Neural progenitor cell (in vitro differentiated cells): ENCODE measurements around the gene C9. TPM values are rescaled to one million over a fixed set of nuclear protein-coding genes. Genes with fewer than 3 reads are reported as not detected.
"Not testable (repeated sequence)": the region's sequence is repeated elsewhere in the genome, so short reads cannot be mapped to it uniquely, and the experiment has no call there.

Experiments used
- DNase-seq: peaks from one replicate; pipeline ENCODE4 v3.0.0-alpha.2; 2016; ENCODE audit warnings: low spot score
- H2AFZ ChIP-seq: fragments of 200-600 bp; sonication (generic); replicated peaks from 2 replicates; pipeline ENCODE4 v1.6.1; 2016; ENCODE audit warnings: antibody characterized with exemption
- H3F3A ChIP-seq: fragments of 200-600 bp; sonication (generic); 2 replicates; pipeline ENCODE4 v1.6.1; 2016; ENCODE audit warnings: antibody characterized with exemption, low read depth
- H3K27ac ChIP-seq: fragments of 200-600 bp; sonication (generic); 2 replicates; pipeline ENCODE4 v1.5.1; 2016; ENCODE audit warnings: mild to moderate bottlenecking
- H3K27me3 ChIP-seq: fragments of 200-600 bp; sonication (generic); 2 replicates; pipeline ENCODE4 v1.6.1; 2016; ENCODE audit warnings: mild to moderate bottlenecking, moderate library complexity
- H3K36me3 ChIP-seq: fragments of 200-600 bp; sonication (generic); 2 replicates; pipeline ENCODE4 v1.5.1; 2016
- H3K4me1 ChIP-seq: fragments of 200-600 bp; sonication (generic); 2 replicates; pipeline ENCODE4 v1.6.1; 2016; ENCODE audit warnings: mixed run types
- H3K4me2 ChIP-seq: fragments of 200-600 bp; sonication (generic); 2 replicates; pipeline ENCODE4 v1.6.1; 2016
- H3K4me3 ChIP-seq: fragments of 200-600 bp; sonication (generic); 2 replicates; pipeline ENCODE4 v1.5.1; 2016
- H3K79me2 ChIP-seq: fragments of 200-600 bp; sonication (generic); 2 replicates; pipeline ENCODE4 v1.6.1; 2016; ENCODE audit warnings: low read depth
- H3K9ac ChIP-seq: fragments of 200-600 bp; sonication (generic); 2 replicates; pipeline ENCODE4 v1.6.1; 2016
- H3K9me3 ChIP-seq: fragments of 200-600 bp; sonication (generic); 2 replicates; pipeline ENCODE4 v1.5.1; 2016; ENCODE audit warnings: low read depth
- H4K20me1 ChIP-seq: fragments of 200-600 bp; sonication (generic); 2 replicates; pipeline ENCODE4 v1.6.1; 2016; ENCODE audit warnings: low read depth
- H3K27ac Mint-ChIP-seq: 3 replicates; pipeline ENCODE4 v1.8.0; 2021; ENCODE audit warnings: mixed read lengths
- H3K27me3 Mint-ChIP-seq: 2 replicates; pipeline ENCODE4 v1.8.0; 2022; ENCODE audit warnings: low read depth, mild to moderate bottlenecking, inconsistent platforms, moderate library complexity, mixed read lengths; ENCODE audit not compliant: insufficient read depth
- H3K36me3 Mint-ChIP-seq: 3 replicates; pipeline ENCODE4 v1.8.0; 2021; ENCODE audit warnings: mixed read lengths
- H3K4me1 Mint-ChIP-seq: 3 replicates; pipeline ENCODE4 v1.8.0; 2021; ENCODE audit warnings: mixed read lengths
- H3K4me3 Mint-ChIP-seq: 3 replicates; pipeline ENCODE4 v1.8.0; 2021; ENCODE audit warnings: mild to moderate bottlenecking, moderate library complexity, mixed read lengths
- H3K9me3 Mint-ChIP-seq: 3 replicates; pipeline ENCODE4 v1.8.0; 2020; ENCODE audit warnings: mixed read lengths
- CTCF ChIP-seq: fragments of 200-600 bp; sonication (generic); IDR thresholded peaks from 2 replicates; pipeline ENCODE4 v1.5.1; 2017; ENCODE audit warnings: antibody characterized with exemption, mild to moderate bottlenecking
- EZH2 ChIP-seq: fragments of 200-600 bp; sonication (generic); IDR thresholded peaks from 2 replicates; pipeline ENCODE4 v1.6.1; 2017; ENCODE audit warnings: antibody characterized with exemption, mild to moderate bottlenecking, moderate library complexity
- EZH2phosphoT487 ChIP-seq: fragments of 200-600 bp; sonication (generic); IDR thresholded peaks from 2 replicates; pipeline ENCODE4 v1.6.1; 2017; ENCODE audit warnings: antibody characterized with exemption
- total RNA-seq: library from RNA; depleted of rRNA; stranded (reverse); fragments of >200 nt; gene quantifications from 2 replicates; pipeline ENCODE4 v1.2.3, GENCODE V29; 2015; ENCODE audit warnings: low replicate concordance

C9 gene
- total RNA-seq, 1 donor from 2014 or later, result not detected

DNA sequence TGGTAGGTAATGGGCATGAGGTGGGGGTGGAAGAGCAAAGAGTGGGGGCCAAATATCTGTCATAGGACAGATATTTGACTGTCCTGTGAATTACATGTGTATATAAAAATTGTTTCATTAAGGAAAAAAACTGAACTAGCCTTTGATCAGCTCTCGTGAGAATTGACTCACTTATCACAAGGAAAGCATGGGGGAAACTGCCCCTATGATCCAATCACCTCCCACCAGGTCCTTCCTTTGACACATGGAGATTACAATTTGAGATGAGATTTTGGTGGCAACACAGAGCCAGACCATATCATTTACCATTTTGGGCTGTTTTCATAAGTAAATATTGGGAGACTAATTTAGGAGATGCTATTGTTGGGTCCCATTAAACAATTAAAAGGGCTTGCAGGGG is 81.7 kb downstream of the C9 start:
- no peak overlapping the region for H3K9ac ChIP-seq
- no peaks in the 10 kb centered on the region for H4K20me1 ChIP-seq
- H3F3A ChIP-seq, result no peaks in the 10 kb centered on the region
- H3K27ac ChIP-seq, result no peak overlapping the region
- Mint-ChIP-seq H3K4me1 (no peaks in the 10 kb centered on the region), H3K9me3 (peaks cover 10% of the 10 kb centered on the region), H3K27me3 (peaks cover 2% of the 10 kb centered on the region), H3K27ac (no peak overlapping the region), H3K36me3 (no peaks in the 10 kb centered on the region), H3K4me3 (no peak overlapping the region)
- TF ChIP-seq EZH2 (no peak), EZH2phosphoT487 (no peak), CTCF (no peak)
- DNase-seq, result no peak
- H3K9me3 ChIP-seq, result no peaks in the 10 kb centered on the region
- no peaks in the 10 kb centered on the region for H3K4me1 ChIP-seq
- no peak overlapping the region for H2AFZ ChIP-seq
- H3K27me3 ChIP-seq, result no peaks in the 10 kb centered on the region
- H3K79me2 ChIP-seq, result no peaks in the 10 kb centered on the region
- H3K4me2 ChIP-seq, result no peak overlapping the region
- no peak overlapping the region for H3K4me3 ChIP-seq
- H3K36me3 ChIP-seq, result no peaks in the 10 kb centered on the region

DNA sequence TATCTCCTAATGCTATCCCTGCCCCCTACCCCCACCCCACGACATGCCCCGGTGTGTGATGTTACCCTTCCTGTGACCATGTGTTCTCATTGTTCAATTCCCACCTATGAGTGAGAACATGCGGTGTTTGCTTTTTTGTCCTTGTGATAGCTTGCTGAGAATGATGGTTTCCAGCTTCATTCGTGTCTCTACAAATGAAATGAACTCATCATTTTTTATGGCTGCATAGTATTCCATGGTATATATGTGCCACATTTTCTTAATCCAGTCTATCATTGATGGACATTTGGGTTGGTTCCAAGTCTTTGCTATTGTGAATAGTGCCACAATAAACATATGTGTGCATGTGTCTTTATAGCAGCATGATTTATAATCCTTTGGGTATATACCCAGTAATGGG is 88.4 kb downstream of the C9 start:
- H3K4me1 ChIP-seq, H3K27me3 ChIP-seq, H3K36me3 Mint-ChIP-seq, H3K4me1 Mint-ChIP-seq, H3K36me3 ChIP-seq, H3K27ac ChIP-seq, H3K4me2 ChIP-seq, H3K4me3 Mint-ChIP-seq, H3K9me3 ChIP-seq, H2AFZ ChIP-seq, H4K20me1 ChIP-seq, H3K9me3 Mint-ChIP-seq, H3K9ac ChIP-seq, H3K79me2 ChIP-seq, H3K27ac Mint-ChIP-seq, H3K4me3 ChIP-seq, DNase-seq, H3K27me3 Mint-ChIP-seq, H3F3A ChIP-seq: not testable (repeated sequence)

DNA sequence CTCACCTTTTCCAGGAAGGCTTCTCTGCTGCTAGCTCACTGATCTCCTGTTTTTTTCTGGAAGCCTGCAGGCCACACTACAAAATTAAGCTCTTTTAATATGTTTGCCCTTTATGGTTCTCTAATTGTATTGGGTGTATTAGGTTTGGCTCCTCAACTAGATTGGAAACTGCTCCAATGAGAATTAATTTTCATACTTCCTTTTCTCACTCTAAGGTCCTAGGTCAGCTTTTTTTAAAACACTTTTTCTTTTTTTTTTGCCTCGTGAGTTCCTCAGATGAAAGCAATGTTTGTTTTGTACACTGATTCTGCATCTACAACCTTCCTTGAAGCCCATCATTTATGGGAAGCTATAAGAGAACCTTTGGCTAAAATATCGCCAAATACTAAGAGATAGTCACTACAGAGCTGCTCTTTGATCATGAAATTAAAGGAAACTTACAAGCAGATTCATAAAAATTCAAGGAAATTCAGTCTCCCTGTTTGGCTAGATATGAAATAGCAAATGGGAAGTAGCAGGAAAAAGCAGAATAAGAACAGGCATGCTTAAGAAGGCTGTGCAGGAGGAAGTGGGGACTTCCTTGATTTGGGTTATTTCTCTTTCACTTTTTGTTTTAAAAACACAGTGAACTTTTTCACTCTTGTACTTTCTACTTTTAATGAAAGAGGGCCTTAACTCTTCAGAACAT is 89.8 kb downstream of the C9 start:
- Histone ChIP-seq H3K27me3 (no peaks in the 10 kb centered on the region), H3K9ac (no peak overlapping the region), H3K4me1 (no peaks in the 10 kb centered on the region), H3F3A (no peaks in the 10 kb centered on the region), H3K79me2 (no peaks in the 10 kb centered on the region), H4K20me1 (no peaks in the 10 kb centered on the region), H2AFZ (no peak overlapping the region), H3K36me3 (no peaks in the 10 kb centered on the region), H3K9me3 (no peaks in the 10 kb centered on the region), H3K4me2 (no peak overlapping the region), H3K4me3 (no peak overlapping the region), H3K27ac (no peak overlapping the region)
- H3K27ac Mint-ChIP-seq, result no peak overlapping the region
- H3K36me3 Mint-ChIP-seq, result no peaks in the 10 kb centered on the region
- no peaks in the 10 kb centered on the region for H3K9me3 Mint-ChIP-seq
- no peaks in the 10 kb centered on the region for H3K4me1 Mint-ChIP-seq
- no peak for DNase-seq
- H3K27me3 Mint-ChIP-seq, result peaks cover 2% of the 10 kb centered on the region
- TF ChIP-seq EZH2, result no peak
- TF ChIP-seq EZH2phosphoT487, result no peak
- TF ChIP-seq CTCF, result no peak
- H3K4me3 Mint-ChIP-seq, result no peak overlapping the region

DNA sequence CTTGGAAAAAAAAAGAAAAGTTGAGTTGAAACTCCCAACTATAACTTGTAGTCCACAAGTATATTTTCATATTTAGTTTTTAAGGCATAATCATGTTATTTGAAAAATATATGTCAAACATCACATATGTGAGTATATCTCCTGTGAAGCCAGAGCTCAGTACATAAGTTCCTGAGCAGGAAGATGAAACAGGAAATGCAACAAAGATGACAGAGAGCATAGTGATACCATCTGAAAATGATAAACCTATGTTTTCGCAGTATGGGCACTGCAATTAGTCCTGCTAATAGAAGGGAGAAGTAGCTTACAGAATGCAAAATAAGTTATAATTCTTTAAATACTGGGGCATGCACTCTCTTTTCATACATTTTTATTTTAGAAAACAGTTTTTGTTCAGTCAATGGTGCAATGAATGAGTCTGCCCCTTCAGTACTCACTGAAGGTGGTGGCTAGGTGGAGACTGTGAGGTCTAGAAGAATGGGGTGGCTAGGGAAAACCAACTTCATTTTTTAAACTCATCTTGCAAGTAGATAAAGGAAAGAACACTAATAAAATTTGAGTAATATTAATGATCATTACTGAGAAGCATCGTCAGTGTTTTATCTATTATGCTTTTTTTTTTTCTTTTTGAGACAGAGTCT is 90.9 kb downstream of the C9 start:
- no peak overlapping the region for H3K27ac Mint-ChIP-seq
- H3K9ac ChIP-seq, result no peak overlapping the region
- no peak for DNase-seq
- H3K79me2 ChIP-seq, result no peaks in the 10 kb centered on the region
- no peaks in the 10 kb centered on the region for H3K27me3 ChIP-seq
- H3K36me3 ChIP-seq, result no peaks in the 10 kb centered on the region
- no peaks in the 10 kb centered on the region for H3K4me1 Mint-ChIP-seq
- H3K36me3 Mint-ChIP-seq, result no peaks in the 10 kb centered on the region
- no peaks in the 10 kb centered on the region for H3F3A ChIP-seq
- no peak overlapping the region for H3K27ac ChIP-seq
- H3K4me3 Mint-ChIP-seq, result no peak overlapping the region
- H3K4me1 ChIP-seq, result no peaks in the 10 kb centered on the region
- peaks cover 2% of the 10 kb centered on the region for H3K27me3 Mint-ChIP-seq
- H4K20me1 ChIP-seq, result no peaks in the 10 kb centered on the region
- no peak overlapping the region for H3K4me2 ChIP-seq
- no peak overlapping the region for H3K4me3 ChIP-seq
- no peaks in the 10 kb centered on the region for H3K9me3 ChIP-seq
- TF ChIP-seq CTCF (no peak), EZH2phosphoT487 (no peak), EZH2 (no peak)
- H2AFZ ChIP-seq, result no peak overlapping the region
- no peaks in the 10 kb centered on the region for H3K9me3 Mint-ChIP-seq

DNA sequence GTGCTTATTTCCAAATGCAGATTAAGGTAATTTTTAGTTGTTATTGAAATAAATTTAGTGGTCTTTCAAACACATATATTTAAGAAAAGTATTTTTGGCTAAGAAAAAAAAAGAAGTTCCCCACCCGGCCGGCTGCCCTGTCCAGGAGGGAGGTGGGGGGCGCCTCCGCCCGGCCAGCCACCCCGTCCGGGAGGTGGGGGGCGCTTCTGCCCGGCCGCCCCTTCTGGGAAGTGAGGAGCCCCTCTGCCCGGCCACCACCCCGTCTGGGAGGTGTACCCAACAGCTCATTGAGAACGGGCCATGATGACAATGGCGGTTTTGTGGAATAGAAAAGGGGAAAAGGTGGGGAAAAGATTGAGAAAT is 91.4 kb downstream of the C9 start:
- H3K4me3 Mint-ChIP-seq, H3K4me1 Mint-ChIP-seq, H3K79me2 ChIP-seq, H3K27me3 Mint-ChIP-seq, H3K9me3 ChIP-seq, H3K9me3 Mint-ChIP-seq, DNase-seq, H3K4me2 ChIP-seq, H3K27ac ChIP-seq, H3K4me3 ChIP-seq, H3K4me1 ChIP-seq, H4K20me1 ChIP-seq, H3K27me3 ChIP-seq, H2AFZ ChIP-seq, H3K9ac ChIP-seq, H3K36me3 Mint-ChIP-seq, H3F3A ChIP-seq, H3K36me3 ChIP-seq, H3K27ac Mint-ChIP-seq: not testable (repeated sequence)
